MM.1S (cell line): ENCODE data around the gene ETV5.

Source experiments
- CTCF ChIP-seq: fragments of 300-600 bp; sonication (generic); IDR thresholded peaks from 2 replicates; pipeline ENCODE4 v1.5.1; 2016; ENCODE audit warnings: antibody characterized with exemption, low read length, mixed read lengths
- EZH2 ChIP-seq: fragments of 300-600 bp; sonication (generic); optimal IDR thresholded peaks from 2 replicates; pipeline ENCODE3; 2017; ENCODE audit warnings: low read depth, mild to moderate bottlenecking, antibody characterized with exemption, low read length, mixed read lengths
- EZH2phosphoT487 ChIP-seq: fragments of 300-600 bp; sonication (generic); IDR thresholded peaks from 2 replicates; pipeline ENCODE4 v1.6.1; 2018; ENCODE audit warnings: antibody characterized with exemption, low read length

GRCh38 chr3:186138272-186138981 is 29.5 kb upstream of the ETV5 start:
- TF ChIP-seq EZH2phosphoT487 = no peak
- TF ChIP-seq EZH2 = no peak
- no peak for TF ChIP-seq CTCF
